ENCODE measurements around the gene RNASE12. TPM values are rescaled to one million over a fixed set of nuclear protein-coding genes. Genes with fewer than 3 reads are reported as not detected.

Gene RNASE12, protein sequence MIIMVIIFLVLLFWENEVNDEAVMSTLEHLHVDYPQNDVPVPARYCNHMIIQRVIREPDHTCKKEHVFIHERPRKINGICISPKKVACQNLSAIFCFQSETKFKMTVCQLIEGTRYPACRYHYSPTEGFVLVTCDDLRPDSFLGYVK
- not detected in 5 replicates for total RNA-seq (2022; extraction: Qiagen RNA extraction)

GRCh38 chr14:20591235-20591634 lies at the start of gene RNASE12:
Gene RNASE12 (minus strand): TSS chr14:20591376. CDS start chr14:20590723, 653 bp downstream.

GRCh38 chr14:20587489-20588154 lies 3.6 kb downstream of the RNASE12 start, which contains the start of gene RNASE11:
Gene RNASE11 (minus strand): TSS chr14:20588001.

GRCh38 chr14:20560961-20561360 lies 30.2 kb downstream of the RNASE12 start, which contains the start of gene RNASE9:
Gene RNASE9 (minus strand): TSS chr14:20561047.

Other genes with a start within 250 kb of the RNASE12 start
- 18.3 to 20.7 TPM (median 20.1 TPM) in 5 replicates for gene PARP2, start 247.7 kb downstream of the RNASE12 start, total RNA-seq (2022; extraction: Qiagen RNA extraction)
- 6.6 to 12.1 TPM (median 10.0 TPM) in 5 replicates for gene TEP1, start 177.9 kb downstream of the RNASE12 start, total RNA-seq (2022; extraction: Qiagen RNA extraction)
- gene KLHL33, start 155.2 kb downstream of the RNASE12 start, total RNA-seq (2022; extraction: Qiagen RNA extraction), result 0.01 TPM in 1 of 5 replicates, not detected in the others
- gene OSGEP, start 136.6 kb downstream of the RNASE12 start, total RNA-seq (2022; extraction: Qiagen RNA extraction), result 19.5 to 24.1 TPM (median 23.7 TPM) in 5 replicates
- 251 to 268 TPM (median 260 TPM) in 5 replicates for gene APEX1, start 136.2 kb downstream of the RNASE12 start, total RNA-seq (2022; extraction: Qiagen RNA extraction)
- gene PIP4P1, start 129.9 kb downstream of the RNASE12 start, total RNA-seq (2022; extraction: Qiagen RNA extraction), result 25.5 to 35.2 TPM (median 29.2 TPM) in 5 replicates
- 130 to 164 TPM (median 132 TPM) in 5 replicates for gene PNP, start 122.0 kb downstream of the RNASE12 start, total RNA-seq (2022; extraction: Qiagen RNA extraction)
- 0.15 to 0.33 TPM (median 0.22 TPM) in 5 replicates for gene RNASE10, start 85.8 kb downstream of the RNASE12 start, total RNA-seq (2022; extraction: Qiagen RNA extraction)
- gene RNASE9, start 30.3 kb downstream of the RNASE12 start, total RNA-seq (2022; extraction: Qiagen RNA extraction), result not detected in 5 replicates
- not detected in 5 replicates for gene RNASE11, start 3.4 kb downstream of the RNASE12 start, total RNA-seq (2022; extraction: Qiagen RNA extraction)
- not detected in 5 replicates for gene OR6S1, start 50.3 kb upstream of the RNASE12 start, total RNA-seq (2022; extraction: Qiagen RNA extraction)
- gene RNASE4, start 93.2 kb upstream of the RNASE12 start, total RNA-seq (2022; extraction: Qiagen RNA extraction), result 5.4 to 9.5 TPM (median 8.4 TPM) in 5 replicates
- gene ANG, start 97.4 kb upstream of the RNASE12 start, total RNA-seq (2022; extraction: Qiagen RNA extraction), result 7.0 to 11.3 TPM (median 9.3 TPM) in 5 replicates
- not detected in 5 replicates for gene EDDM3A, start 154.5 kb upstream of the RNASE12 start, total RNA-seq (2022; extraction: Qiagen RNA extraction)
- not detected in 5 replicates for gene EDDM3B, start 177.0 kb upstream of the RNASE12 start, total RNA-seq (2022; extraction: Qiagen RNA extraction)
- gene RNASE6, start 189.9 kb upstream of the RNASE12 start, total RNA-seq (2022; extraction: Qiagen RNA extraction), result not detected in 5 replicates
- 0.15 to 0.45 TPM (median 0.30 TPM) in 5 replicates for gene RNASE1, start 211.5 kb upstream of the RNASE12 start, total RNA-seq (2022; extraction: Qiagen RNA extraction)

Measured in A549 treated with dexamethasone at 1 μM for 4 hours (cell line).